ENCODE data around the gene NPAS3.

NPAS3 gene

GRCh38 chr14:33393231-33393894 lies 454.7 kb downstream of the NPAS3 start:
- H3K4me3 ChIP-seq (ENCODE audit: low read depth, low read length): no peak overlapping the region
- no peak for DNase-seq (ENCODE audit: low read depth)
- TF ChIP-seq CTCF (IDR thresholded peaks at IDR 0.05; ENCODE audit: low read depth, low read length, missing control alignments): no peak

- H3K4me3 ChIP-seq (ENCODE audit: low read depth, low read length): no peak overlapping the region
- no peak for DNase-seq (ENCODE audit: low read depth)
- TF ChIP-seq CTCF (IDR thresholded peaks at IDR 0.05; ENCODE audit: low read depth, low read length, missing control alignments): no peak
Observed at GRCh38 chr14:33393895-33394368, 455.3 kb downstream of the NPAS3 start.

GRCh38 chr14:33401311-33401710 lies 462.6 kb downstream of the NPAS3 start:
- no peak for TF ChIP-seq CTCF (IDR thresholded peaks at IDR 0.05; ENCODE audit: low read depth, low read length, missing control alignments)
- H3K4me3 ChIP-seq (ENCODE audit: low read depth, low read length): no peak overlapping the region
- DNase-seq (ENCODE audit: low read depth): no peak

- H3K4me3 ChIP-seq (ENCODE audit: low read depth, low read length): no peak overlapping the region
- TF ChIP-seq CTCF (IDR thresholded peaks at IDR 0.05; ENCODE audit: low read depth, low read length, missing control alignments): no peak
- no peak for DNase-seq (ENCODE audit: low read depth)
Observed at GRCh38 chr14:33402604-33403003, 463.9 kb downstream of the NPAS3 start.

GRCh38 chr14:33404054-33404453 lies 465.4 kb downstream of the NPAS3 start:
- no peak for DNase-seq (ENCODE audit: low read depth)
- H3K4me3 ChIP-seq (ENCODE audit: low read depth, low read length): no peak overlapping the region
- TF ChIP-seq CTCF (IDR thresholded peaks at IDR 0.05; ENCODE audit: low read depth, low read length, missing control alignments): no peak

GRCh38 chr14:33404964-33405574 lies 466.4 kb downstream of the NPAS3 start:
- TF ChIP-seq CTCF (IDR thresholded peaks at IDR 0.05; ENCODE audit: low read depth, low read length, missing control alignments): no peak
- H3K4me3 ChIP-seq (ENCODE audit: low read depth, low read length): no peak overlapping the region
- no peak for DNase-seq (ENCODE audit: low read depth)

- no peak for TF ChIP-seq CTCF (IDR thresholded peaks at IDR 0.05; ENCODE audit: low read depth, low read length, missing control alignments)
- DNase-seq (ENCODE audit: low read depth): no peak
- H3K4me3 ChIP-seq (ENCODE audit: low read depth, low read length): no peak overlapping the region
Observed at GRCh38 chr14:33406766-33407165, 468.1 kb downstream of the NPAS3 start.
